CD4-positive, alpha-beta T cell treated with Interleukin-6 for 4 hours (primary cell): ENCODE data around the gene RELA.
A peak's percentile ranks its signal among the peaks of the same experiment; 100 is the strongest.

Source experiments
- DNase-seq: peaks from one replicate; pipeline ENCODE4 v3.0.0-alpha.2; 2020; ENCODE audit warnings: mixed read lengths

Gene RELA

GRCh38 chr11:65629579-65629978 is 33.1 kb downstream of the RELA start:
- DNase-seq = no peak

GRCh38 chr11:65627202-65627601 is 35.5 kb downstream of the RELA start:
- DNase-seq = no peak

DNA sequence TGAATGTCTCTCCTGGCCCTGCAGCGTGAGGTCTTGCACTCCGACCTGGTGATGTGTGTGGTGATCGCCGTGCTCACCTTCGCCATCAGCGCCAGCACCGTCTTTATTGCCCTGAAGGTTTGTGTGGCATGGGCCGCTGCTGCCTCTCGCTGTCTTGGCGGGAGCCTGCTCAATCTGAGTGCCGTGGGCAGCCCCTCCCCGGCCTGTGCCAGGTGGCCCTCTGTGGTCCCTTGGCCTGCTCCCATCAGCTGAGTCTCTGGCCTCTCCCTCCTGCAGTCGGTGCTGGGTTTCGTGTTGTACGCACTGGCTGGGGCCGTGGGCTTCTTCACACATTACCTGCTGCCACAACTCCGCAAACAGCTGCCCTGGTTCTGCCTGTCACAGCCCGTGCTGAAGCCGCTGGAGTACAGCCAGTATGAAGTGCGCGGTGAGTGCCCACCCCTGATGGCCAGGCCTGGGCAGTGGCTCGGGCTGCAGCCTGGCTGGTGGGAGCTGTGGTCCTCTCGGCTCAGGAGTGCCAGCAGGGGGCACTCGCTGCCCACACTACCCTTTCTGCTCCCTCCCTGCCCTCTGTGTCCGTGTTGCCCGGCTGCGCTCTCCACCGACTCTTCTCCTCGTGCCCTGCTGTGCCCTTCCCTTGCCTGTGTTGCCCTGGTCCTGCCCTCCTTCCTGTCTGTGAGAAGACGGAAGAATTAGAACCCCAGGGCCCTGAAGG is 36.9 kb downstream of the RELA start:
- peak; percentile 72 for DNase-seq

- no peak for DNase-seq
Measured at GRCh38 chr11:65624931-65625627, 37.6 kb downstream of the RELA start.

GRCh38 chr11:65623852-65624616 is 38.7 kb downstream of the RELA start:
- DNase-seq = no peak

DNA sequence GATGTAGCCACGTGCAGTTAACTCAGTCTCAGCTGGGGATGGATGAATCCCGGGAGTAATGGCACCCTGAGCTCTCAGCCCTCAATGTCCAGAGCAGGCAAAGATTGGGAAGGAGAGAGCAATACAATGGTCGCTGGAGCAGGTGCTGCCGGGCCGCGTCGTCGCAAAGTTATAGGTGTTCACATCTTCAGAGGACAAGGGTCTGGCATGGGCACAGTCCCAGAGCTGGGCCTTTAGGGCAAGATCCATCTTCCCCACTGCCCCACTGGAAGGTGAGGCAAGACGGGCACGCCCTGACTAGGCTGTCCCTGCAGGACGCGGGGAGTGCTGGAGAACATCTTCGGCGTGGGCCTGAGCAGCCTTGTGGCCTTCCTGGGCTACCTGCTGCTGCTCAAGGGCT is 39.5 kb downstream of the RELA start:
- DNase-seq = no peak

DNA sequence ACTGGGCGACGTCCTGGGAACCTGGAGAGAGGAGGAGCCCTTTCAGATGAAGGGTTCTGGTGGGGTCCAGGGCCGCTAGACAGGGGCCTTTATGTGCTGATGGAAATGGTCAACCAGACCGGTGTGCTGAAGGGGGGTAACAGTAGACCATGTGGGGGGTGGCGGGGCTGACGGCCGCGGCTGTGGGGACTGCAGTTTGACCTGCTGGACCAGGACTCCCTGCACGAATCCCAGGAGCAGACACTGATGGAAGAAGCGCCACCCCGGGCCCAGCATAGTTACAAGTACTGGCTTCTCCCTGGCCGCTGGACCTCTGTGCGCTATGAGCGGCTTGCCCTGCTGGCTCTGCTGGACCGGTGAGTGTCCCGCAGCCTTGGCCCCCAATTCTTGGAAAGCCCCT is 40.7 kb downstream of the RELA start:
- no peak for DNase-seq

GRCh38 chr11:65621460-65621859 is 41.3 kb downstream of the RELA start:
- DNase-seq = no peak

DNA sequence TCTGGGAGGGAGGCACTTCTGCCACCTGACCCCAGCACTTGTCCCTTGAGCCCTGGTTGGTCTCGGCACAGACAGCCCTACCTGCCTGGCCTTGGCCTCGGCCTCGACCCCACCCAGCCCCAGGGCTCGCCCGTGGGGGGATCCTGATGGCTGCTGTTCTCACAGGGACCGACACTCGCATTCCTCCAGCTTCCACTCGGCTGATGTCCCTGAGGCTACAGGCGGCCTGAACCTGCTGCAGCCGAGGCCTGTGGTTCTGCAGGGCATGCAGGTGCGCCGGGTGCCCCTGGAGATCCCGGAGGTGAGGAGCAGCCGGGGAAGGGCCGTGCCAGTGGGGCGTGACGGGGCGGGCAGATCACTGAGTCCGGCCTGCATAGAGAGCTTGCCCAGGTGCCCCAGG is 42.0 kb downstream of the RELA start:
- no peak for DNase-seq

GRCh38 chr11:65619281-65619928 is 43.3 kb downstream of the RELA start:
- DNase-seq = no peak

GRCh38 chr11:65618763-65619162 is 44.0 kb downstream of the RELA start:
- DNase-seq = no peak

DNA sequence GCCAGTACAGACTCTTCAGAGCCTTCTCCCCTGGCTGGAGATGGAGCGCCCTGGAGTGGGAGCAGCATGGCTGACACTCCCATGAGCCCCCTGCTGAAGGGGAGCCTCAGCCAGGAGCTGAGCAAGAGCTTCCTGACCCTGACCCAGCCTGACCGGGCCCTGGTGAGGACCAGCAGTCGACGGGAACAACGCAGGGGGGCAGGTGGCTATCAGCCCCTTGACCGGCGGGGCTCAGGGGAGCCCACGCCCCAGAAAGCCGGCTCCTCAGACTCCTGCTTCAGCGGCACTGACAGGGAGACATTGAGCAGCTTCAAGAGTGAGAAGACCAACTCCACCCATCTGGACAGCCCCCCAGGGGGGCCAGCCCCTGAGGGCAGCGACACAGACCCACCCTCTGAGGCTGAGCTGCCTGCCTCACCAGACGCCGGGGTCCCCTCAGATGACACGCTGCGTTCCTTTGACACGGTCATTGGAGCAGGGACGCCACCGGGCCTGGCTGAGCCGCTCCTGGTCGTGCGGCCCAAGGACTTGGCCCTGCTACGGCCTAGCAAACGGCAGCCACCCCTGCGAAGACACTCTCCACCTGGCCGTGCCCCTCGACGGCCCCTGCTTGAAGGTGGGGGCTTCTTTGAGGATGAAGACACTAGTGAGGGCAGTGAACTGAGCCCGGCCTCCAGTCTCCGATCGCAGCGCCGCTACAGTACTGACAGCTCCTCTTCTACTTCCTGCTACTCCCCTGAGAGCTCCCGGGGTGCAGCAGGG is 44.5 kb downstream of the RELA start:
- no peak for DNase-seq

DNA sequence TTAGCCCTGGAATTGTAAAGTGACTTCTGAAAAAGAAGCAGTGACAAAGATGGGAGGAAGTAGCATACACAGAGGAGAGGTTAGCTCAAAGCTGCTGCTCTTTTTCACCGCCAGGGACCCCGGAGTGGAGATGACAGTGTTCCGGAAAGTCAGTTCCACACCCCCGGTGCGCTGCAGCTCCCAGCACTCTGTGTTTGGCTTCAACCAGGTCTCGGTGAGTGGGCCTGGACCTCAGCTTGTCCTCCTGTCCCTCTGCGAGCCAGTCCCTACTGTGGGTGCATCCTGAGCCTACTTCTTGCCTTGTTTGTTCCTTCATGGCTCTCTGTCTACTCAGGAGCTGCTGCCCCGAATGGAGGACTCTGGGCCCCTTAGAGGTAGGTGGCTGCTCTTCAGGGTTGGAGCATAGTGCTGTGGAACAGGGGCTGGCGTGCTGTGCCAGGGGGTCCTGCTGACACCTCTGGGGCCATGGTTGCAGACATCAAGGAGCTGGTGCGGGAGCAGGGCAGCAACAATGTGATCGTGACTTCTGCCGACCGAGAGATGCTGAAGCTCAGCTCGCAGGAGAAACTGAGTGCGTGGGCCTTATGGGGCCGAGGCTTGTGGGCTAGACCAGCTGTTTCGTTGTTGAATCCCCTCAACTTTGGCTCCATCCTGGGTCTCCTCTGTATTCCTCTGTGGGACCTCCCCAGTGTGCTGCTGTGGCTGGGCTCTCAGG is 45.4 kb downstream of the RELA start:
- no peak for DNase-seq

DNA sequence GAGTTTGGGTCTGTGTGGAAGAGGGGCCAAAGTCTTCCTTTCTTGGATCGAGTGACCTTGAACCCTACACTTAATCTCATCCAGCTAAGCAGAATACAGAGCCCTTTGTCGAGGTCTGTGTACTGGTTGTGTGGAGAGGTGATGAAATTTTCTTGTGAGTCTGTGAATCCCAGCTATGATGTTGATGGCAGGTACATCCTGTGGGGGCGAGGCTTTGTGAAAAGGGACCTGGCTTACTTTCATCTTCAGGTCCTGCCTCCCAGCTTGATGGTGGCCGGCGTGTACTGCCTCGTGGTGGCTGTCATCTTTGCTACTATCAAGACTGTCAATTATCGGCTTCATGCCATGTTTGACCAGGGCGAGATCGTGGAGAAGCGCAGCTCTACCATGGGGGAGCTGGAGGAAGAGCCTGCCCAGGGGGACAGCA is 46.1 kb downstream of the RELA start:
- DNase-seq = no peak

GRCh38 chr11:65615950-65616574 is 46.7 kb downstream of the RELA start:
- peak; percentile 50 for DNase-seq

DNA sequence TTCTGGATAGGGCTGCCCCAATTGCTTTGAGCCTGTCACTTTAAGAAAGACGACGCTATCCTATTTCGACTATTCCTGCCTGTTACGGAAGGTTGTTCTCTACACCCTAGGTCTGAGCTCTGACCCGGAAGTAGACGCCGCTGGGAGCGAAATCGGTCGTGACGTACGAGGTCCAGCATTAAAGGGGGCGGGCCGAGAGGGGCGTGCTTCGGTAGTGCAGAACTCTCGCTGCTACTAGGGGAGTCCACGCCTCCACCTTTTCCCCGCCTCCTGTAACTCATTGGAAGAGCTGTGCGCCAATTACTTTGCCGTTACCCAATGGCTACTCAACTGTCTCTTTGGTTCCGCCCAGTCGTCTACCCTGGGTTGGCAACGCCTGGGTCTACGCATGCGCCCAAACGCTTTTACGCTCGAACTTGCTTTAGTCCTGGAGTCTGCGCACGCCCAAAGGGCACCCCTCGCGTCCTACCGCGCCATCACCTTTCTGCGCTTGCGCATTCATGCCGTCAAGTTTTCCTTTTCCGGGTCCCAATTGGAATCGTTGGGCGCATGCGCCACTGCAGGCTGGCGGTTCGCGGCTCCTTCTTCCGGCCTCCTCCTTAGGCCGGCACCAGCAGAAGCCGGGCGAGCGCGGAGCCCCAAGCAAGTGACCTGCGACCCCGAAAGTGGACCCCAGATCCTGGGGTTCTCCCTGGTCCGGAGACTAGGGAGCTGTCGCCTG is 47.3 kb downstream of the RELA start, which contains the start of gene PCNX3:
Gene PCNX3, plus strand, starts transcription at position 548 of the 721 bp plus-strand sequence. CDS start 536 bp downstream, outside the sequence.
- peak; percentile 100 for DNase-seq

- peak; percentile 17 for DNase-seq
Measured at GRCh38 chr11:65613091-65613928, 49.4 kb downstream of the RELA start.

DNA sequence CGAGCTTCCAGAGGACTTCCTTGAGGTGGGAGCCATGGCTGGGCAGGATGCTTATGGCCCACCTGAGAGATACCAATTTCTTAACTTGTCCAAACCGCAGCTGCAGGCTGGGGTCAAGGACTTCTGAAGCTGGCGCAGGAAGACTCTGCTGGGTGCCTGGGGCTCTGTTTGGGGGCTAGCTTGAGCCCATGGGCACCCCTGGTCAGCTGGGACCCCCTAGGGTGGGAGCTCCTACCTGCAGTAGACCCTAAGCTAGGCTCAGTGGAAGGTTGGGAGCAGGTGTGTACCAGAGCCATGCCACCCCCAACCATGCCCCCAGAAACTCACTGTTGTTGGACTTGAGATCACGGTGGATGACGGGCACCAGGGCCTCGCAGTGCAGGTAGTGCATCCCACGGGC is 50.0 kb downstream of the RELA start:
- no peak for DNase-seq
